OCI-LY7 (cell line): ENCODE measurements around the gene TTLL6. TPM values are rescaled to one million over a fixed set of nuclear protein-coding genes. Genes with fewer than 3 reads are reported as not detected.
"Not testable (repeated sequence)": the region's sequence is repeated elsewhere in the genome, so short reads cannot be mapped to it uniquely, and the experiment has no call there.

Source experiments
- BruUV-seq: library from RNA; stranded (reverse); fragments of 400-500 nt; replicated peaks from 2 replicates; lab custom pipeline; 2021; lab: Mats Ljungman, UMichigan
- CTCF ChIA-PET: fragments of 300-600 bp; sonication (Branson Sonifier 250); formaldehyde crosslinking; loops from one replicate; lab custom pipeline; 2022; ENCODE audit warnings: antibody characterized with exemption; ENCODE audit not compliant: unreplicated experiment; lab: Charles Lee
- POLR2A ChIA-PET: fragments of 300-600 bp; sonication (Branson Sonifier 250); formaldehyde crosslinking; loops from one replicate; lab custom pipeline; 2022; ENCODE audit warnings: antibody characterized with exemption; lab: Charles Lee
- DNase-seq: peaks from one replicate; pipeline ENCODE4 v3.0.0-alpha.2; 2015; ENCODE audit warnings: low spot score
- H2AFZ ChIP-seq: fragments of 200-600 bp; sonication (generic), shearing (Covaris generic); 2 replicates; pipeline ENCODE4 v1.6.1; 2014; ENCODE audit warnings: mild to moderate bottlenecking, antibody characterized with exemption, low read length, moderate library complexity
- H3K27ac ChIP-seq: fragments of 200-600 bp; sonication (generic); 2 replicates; pipeline ENCODE4 v1.5.1; 2014; ENCODE audit warnings: mixed run types, low read depth, mild to moderate bottlenecking, moderate library complexity, low read length, inconsistent platforms; ENCODE audit not compliant: poor library complexity, severe bottlenecking
- H3K36me3 ChIP-seq: fragments of 200-600 bp; sonication (generic); 2 replicates; pipeline ENCODE4 v1.6.1; 2014; ENCODE audit warnings: mild to moderate bottlenecking, antibody characterized with exemption, low read length, moderate library complexity, mixed read lengths; ENCODE audit not compliant: insufficient read depth
- H3K4me1 ChIP-seq: fragments of 200-600 bp; sonication (generic); 2 replicates; pipeline ENCODE4 v1.5.1; 2014; ENCODE audit warnings: mild to moderate bottlenecking, low read length; ENCODE audit not compliant: insufficient read depth, poor library complexity, severe bottlenecking
- H3K4me2 ChIP-seq: fragments of 200-600 bp; sonication (generic); 2 replicates; pipeline ENCODE4 v1.6.1; 2014; ENCODE audit warnings: mild to moderate bottlenecking, low read length
- H3K4me3 ChIP-seq: fragments of 200-600 bp; sonication (generic); 2 replicates; pipeline ENCODE4 v1.5.1; 2014; ENCODE audit warnings: mild to moderate bottlenecking, low read depth, low read length; ENCODE audit not compliant: poor library complexity, severe bottlenecking
- H3K79me2 ChIP-seq: fragments of 200-600 bp; sonication (generic); 2 replicates; pipeline ENCODE4 v1.6.1; 2016; ENCODE audit warnings: low read depth, mild to moderate bottlenecking, low read length, moderate library complexity, mixed read lengths; ENCODE audit not compliant: insufficient read depth
- H3K9me2 ChIP-seq: fragments of 200-600 bp; sonication (generic); 2 replicates; pipeline ENCODE4 v1.6.1; 2016; ENCODE audit warnings: mild to moderate bottlenecking, low read length, mixed read lengths; ENCODE audit not compliant: insufficient read depth
- H3K9me3 ChIP-seq: fragments of 200-600 bp; sonication (generic); 2 replicates; pipeline ENCODE4 v1.6.1; 2014; ENCODE audit warnings: mild to moderate bottlenecking, mixed run types, low read length, mixed read lengths
- H4K20me1 ChIP-seq: fragments of 200-600 bp; sonication (generic); 2 replicates; pipeline ENCODE4 v1.6.1; 2014; ENCODE audit warnings: mild to moderate bottlenecking, antibody characterized with exemption, low read length, moderate library complexity, mixed read lengths; ENCODE audit not compliant: insufficient read depth
- CTCF ChIP-seq: fragments of 200-600 bp; sonication (generic); conservative IDR thresholded peaks from 2 replicates; pipeline ENCODE4 v1.5.1; 2014; ENCODE audit warnings: mild to moderate bottlenecking, antibody characterized with exemption, low read length, moderate library complexity, mixed read lengths
- EZH2phosphoT487 ChIP-seq: fragments of 200-600 bp; sonication (generic); IDR thresholded peaks from 2 replicates; pipeline ENCODE4 v1.6.1; 2018; ENCODE audit warnings: low read depth, borderline replicate concordance, mild to moderate bottlenecking, mixed run types, antibody characterized with exemption, low read length, moderate library complexity, mixed read lengths
- intact Hi-C: fragments of 100-400 bp; cut with micrococcal nuclease; formaldehyde crosslinking; loops from one replicate; pipeline ENCODE4 v1.10.0; 2022; ENCODE audit not compliant: unreplicated experiment
- total RNA-seq, 2 experiments: library from RNA; depleted of rRNA in 1 of 2; stranded (reverse); fragments of >200 nt in 1 of 2; shearing (Covaris generic) in 1 of 2; gene quantifications; 2 replicates each; pipeline ENCODE4 v1.2.3, GENCODE V29; 2014 to 2022

Gene TTLL6
- total RNA-seq, 2 experiments from 2014 or later, result not detected

GRCh38 chr17:48825446-48826381 lies 8.7 kb upstream of the TTLL6 start:
- no peaks in the 10 kb centered on the region for H3K36me3 ChIP-seq
- no peaks in the 10 kb centered on the region for H3K9me3 ChIP-seq
- no peaks in the 10 kb centered on the region for H3K79me2 ChIP-seq
- BruUV-seq, result no TSS peak
- H3K4me2 ChIP-seq, result no peak overlapping the region
- intact Hi-C loops, result no loop called here
- no peaks in the 10 kb centered on the region for H3K4me1 ChIP-seq
- H3K9me2 ChIP-seq, result no peaks in the 10 kb centered on the region
- H2AFZ ChIP-seq, result no peak overlapping the region
- ChIA-PET CTCF (interaction anchor here (0.6 kb wide), 1 partner anchor 21 kb away, joined by 3 read pairs; no protein-coding TSS in a partner anchor), POLR2A (no interaction called here)
- no peak for TF ChIP-seq CTCF
- TF ChIP-seq EZH2phosphoT487, result no peak
- no peak for DNase-seq
- no peak overlapping the region for H3K4me3 ChIP-seq
- no peaks in the 10 kb centered on the region for H4K20me1 ChIP-seq
- H3K27ac ChIP-seq, result no peak overlapping the region

- DNase-seq, H3K27ac ChIP-seq, H4K20me1 ChIP-seq, BruUV-seq, H3K4me1 ChIP-seq, H3K4me2 ChIP-seq, H3K36me3 ChIP-seq, H3K9me2 ChIP-seq, H3K79me2 ChIP-seq, H3K9me3 ChIP-seq, CTCF ChIA-PET, H3K4me3 ChIP-seq, H2AFZ ChIP-seq, intact Hi-C loops: not testable (repeated sequence)
- POLR2A ChIA-PET, result interaction anchor here (0.7 kb wide), 1 partner anchor 17 kb away, joined by 3 read pairs; no protein-coding TSS in a partner anchor
Measured at GRCh38 chr17:48820936-48821335, 3.9 kb upstream of the TTLL6 start.

- ChIA-PET CTCF (no interaction called here), POLR2A (no interaction called here)
- peaks cover 2% of the 10 kb centered on the region for H3K4me1 ChIP-seq
- intact Hi-C loops, result no loop called here
- TF ChIP-seq EZH2phosphoT487, result no peak
- no peak for TF ChIP-seq CTCF
- no peak overlapping the region for H3K4me3 ChIP-seq
- H3K27ac ChIP-seq, result no peak overlapping the region
- BruUV-seq, result no TSS peak
- no peaks in the 10 kb centered on the region for H3K79me2 ChIP-seq
- H2AFZ ChIP-seq, result no peak overlapping the region
- H3K9me3 ChIP-seq, result no peaks in the 10 kb centered on the region
- H4K20me1 ChIP-seq, result no peaks in the 10 kb centered on the region
- H3K4me2 ChIP-seq, result no peak overlapping the region
- H3K9me2 ChIP-seq, result no peaks in the 10 kb centered on the region
- no peak for DNase-seq
- no peaks in the 10 kb centered on the region for H3K36me3 ChIP-seq
Measured at GRCh38 chr17:48819466-48819865, 2.4 kb upstream of the TTLL6 start.
